Neural crest cell (in vitro differentiated cells): ENCODE results near the gene ASB5. TPM values are rescaled to one million over a fixed set of nuclear protein-coding genes. Genes with fewer than 3 reads are reported as not detected.
"Not testable (repeated sequence)": the region's sequence is repeated elsewhere in the genome, so short reads cannot be mapped to it uniquely, and the experiment has no call there.

Experiments used
- DNase-seq: peaks from one replicate; pipeline ENCODE4 v3.0.0; 2021; ENCODE audit warnings: low read depth, mixed read lengths, low spot score
- H3K27ac Mint-ChIP-seq: one replicate; pipeline ENCODE4 v1.8.0; 2021; ENCODE audit warnings: mild to moderate bottlenecking, mixed read lengths; ENCODE audit not compliant: unreplicated experiment
- H3K27me3 Mint-ChIP-seq: 2 replicates; pipeline ENCODE4 v1.8.0; 2021; ENCODE audit warnings: low read depth, mild to moderate bottlenecking, mixed read lengths
- H3K36me3 Mint-ChIP-seq: 2 replicates; pipeline ENCODE4 v1.8.0; 2021; ENCODE audit warnings: low read depth, mild to moderate bottlenecking, mixed read lengths
- H3K4me1 Mint-ChIP-seq: 2 replicates; pipeline ENCODE4 v1.8.0; 2021; ENCODE audit warnings: mixed read lengths
- H3K4me3 Mint-ChIP-seq: one replicate; pipeline ENCODE4 v1.8.0; 2021; ENCODE audit warnings: mild to moderate bottlenecking, mixed read lengths
- H3K9me3 Mint-ChIP-seq: 2 replicates; pipeline ENCODE4 v1.8.0; 2021; ENCODE audit warnings: mixed read lengths
- total RNA-seq: library from RNA; stranded (reverse); gene quantifications from 2 replicates; pipeline ENCODE4 v1.2.1, GENCODE V29; 2021
- TF ChIP-seq, protein P1 (sequence below): fragments of 200-600 bp; sonication (generic); conservative IDR thresholded peaks from 2 replicates; pipeline ENCODE4 v1.5.0; 2021; ENCODE audit warnings: antibody characterized with exemption, mild to moderate bottlenecking

The ASB5 gene
- total RNA-seq, 1 donor from 2014 or later, result not detected

DNA sequence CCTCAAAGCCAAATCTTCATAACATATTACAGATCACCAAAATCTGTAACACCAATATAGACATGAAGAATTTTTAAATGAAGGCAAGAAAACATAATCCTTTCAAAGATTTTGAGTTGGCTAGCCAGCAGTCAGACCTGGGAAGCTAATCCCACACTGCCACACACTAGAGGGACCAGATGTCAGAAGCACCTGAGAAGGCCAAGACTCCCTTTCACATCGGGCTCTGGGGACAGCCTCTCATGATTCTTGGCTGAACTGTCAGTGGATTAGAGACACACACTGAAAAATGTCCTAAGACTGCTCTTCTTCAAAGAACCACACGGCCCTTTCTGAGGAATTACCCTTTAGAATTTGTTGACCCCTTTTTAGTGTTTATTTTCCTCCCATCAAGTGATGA is 45.5 kb downstream of the ASB5 start:
- Mint-ChIP-seq H3K27ac (no peak overlapping the region), H3K4me1 (no peaks in the 10 kb centered on the region), H3K9me3 (no peaks in the 10 kb centered on the region), H3K27me3 (no peaks in the 10 kb centered on the region), H3K4me3 (no peak overlapping the region), H3K36me3 (no peaks in the 10 kb centered on the region)
- TF ChIP-seq, protein P1, sequence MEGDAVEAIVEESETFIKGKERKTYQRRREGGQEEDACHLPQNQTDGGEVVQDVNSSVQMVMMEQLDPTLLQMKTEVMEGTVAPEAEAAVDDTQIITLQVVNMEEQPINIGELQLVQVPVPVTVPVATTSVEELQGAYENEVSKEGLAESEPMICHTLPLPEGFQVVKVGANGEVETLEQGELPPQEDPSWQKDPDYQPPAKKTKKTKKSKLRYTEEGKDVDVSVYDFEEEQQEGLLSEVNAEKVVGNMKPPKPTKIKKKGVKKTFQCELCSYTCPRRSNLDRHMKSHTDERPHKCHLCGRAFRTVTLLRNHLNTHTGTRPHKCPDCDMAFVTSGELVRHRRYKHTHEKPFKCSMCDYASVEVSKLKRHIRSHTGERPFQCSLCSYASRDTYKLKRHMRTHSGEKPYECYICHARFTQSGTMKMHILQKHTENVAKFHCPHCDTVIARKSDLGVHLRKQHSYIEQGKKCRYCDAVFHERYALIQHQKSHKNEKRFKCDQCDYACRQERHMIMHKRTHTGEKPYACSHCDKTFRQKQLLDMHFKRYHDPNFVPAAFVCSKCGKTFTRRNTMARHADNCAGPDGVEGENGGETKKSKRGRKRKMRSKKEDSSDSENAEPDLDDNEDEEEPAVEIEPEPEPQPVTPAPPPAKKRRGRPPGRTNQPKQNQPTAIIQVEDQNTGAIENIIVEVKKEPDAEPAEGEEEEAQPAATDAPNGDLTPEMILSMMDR, result no peak
- no peak for DNase-seq

DNA sequence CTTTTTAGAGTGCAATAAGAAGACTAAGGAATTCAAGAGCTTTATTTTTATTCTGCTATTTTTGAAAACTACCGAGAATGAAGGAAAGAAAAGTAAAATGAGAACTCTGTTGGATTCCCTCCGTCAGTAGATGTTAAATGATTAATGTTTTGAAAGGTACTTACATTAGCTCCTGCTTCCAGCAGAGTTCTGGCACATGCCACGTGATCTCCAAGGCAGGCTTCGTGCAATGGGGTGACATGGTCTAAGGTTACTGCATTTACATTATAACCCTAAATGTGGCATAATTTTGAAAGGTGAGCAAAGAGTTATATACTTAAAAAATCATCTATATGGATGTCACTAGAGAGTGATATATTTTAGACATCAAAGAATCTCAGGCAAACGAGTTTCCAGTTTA is 46.9 kb downstream of the ASB5 start:
- no peaks in the 10 kb centered on the region for H3K4me1 Mint-ChIP-seq
- no peak overlapping the region for H3K27ac Mint-ChIP-seq
- TF ChIP-seq, protein P1, result no peak
- H3K27me3 Mint-ChIP-seq, result no peaks in the 10 kb centered on the region
- no peaks in the 10 kb centered on the region for H3K9me3 Mint-ChIP-seq
- no peak overlapping the region for H3K4me3 Mint-ChIP-seq
- DNase-seq, result no peak
- H3K36me3 Mint-ChIP-seq, result no peaks in the 10 kb centered on the region

DNA sequence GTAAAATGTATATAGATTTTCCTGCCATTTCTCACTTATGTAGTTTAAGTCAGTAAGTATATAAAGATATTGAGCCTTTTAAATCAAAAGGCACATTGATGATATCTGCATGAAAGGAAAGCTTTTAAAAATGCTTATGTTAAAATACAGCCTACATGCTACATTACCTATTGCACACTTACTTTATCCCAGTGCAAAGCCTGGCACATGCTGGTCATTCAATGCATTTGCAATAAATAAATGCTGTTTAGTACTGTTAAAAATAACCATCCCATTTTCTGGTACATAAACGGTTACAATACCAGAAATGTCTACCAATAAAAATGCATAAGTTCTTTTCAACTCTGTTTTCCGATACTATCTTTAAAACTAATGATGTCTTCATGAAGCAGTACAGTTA is 51.5 kb downstream of the ASB5 start:
- Mint-ChIP-seq H3K27me3 (no peaks in the 10 kb centered on the region), H3K27ac (no peak overlapping the region), H3K36me3 (no peaks in the 10 kb centered on the region), H3K4me3 (no peak overlapping the region), H3K9me3 (peaks cover 1% of the 10 kb centered on the region), H3K4me1 (no peaks in the 10 kb centered on the region)
- no peak for DNase-seq
- TF ChIP-seq, protein P1, result no peak

DNA sequence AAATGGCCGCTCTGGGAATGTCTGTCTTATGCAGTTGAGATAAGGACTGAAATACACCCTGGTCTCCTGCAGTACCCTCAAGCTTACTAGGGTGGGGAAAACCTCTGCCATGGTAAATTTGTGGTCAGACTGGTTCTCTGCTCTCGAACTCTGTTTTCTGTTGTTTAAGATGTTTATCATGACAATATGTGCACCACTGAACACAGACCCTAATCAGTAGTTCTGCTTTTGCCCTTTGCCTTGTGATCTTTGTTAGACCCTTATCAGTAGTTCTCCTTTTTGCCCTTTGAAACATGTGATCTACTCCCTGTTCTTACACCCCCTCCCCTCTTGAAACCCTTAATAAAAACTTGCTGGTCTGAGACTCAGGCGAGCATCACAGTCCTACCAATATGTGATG is 56.7 kb downstream of the ASB5 start:
- not testable (repeated sequence) for H3K4me3 Mint-ChIP-seq

DNA sequence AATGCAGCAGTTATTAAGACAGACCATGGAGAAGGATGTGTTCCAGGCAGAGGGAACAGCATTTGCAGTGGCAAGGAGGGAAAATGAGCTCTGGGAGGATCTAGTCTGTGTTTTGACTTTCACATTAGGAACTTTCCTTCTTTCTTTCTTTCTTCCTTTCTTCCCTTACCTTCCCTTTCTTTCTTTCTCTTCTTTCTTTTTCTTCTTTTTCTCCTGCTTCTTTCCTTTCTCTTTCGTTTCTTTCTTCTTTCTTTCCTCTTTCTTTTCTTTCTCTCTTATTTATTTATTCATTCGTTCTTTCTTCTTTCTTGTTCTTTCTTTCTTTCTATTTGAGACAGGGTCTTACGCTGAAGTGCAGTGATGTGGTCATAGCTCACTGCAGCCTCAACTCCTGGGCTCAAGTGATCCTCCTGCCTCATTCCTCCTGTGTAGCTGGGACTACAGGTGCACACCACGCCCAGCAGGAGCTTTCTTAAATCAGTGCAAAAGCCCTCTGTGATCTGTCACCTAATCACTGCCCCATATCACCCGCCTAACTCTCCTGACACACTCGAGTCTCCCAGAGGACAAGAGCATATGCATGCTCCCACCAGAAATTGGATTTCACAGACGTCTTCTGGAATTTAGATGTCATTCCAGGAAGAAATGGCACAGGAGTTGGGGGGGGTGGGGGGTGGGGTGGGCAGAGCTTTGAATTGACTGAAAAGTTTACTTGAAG is 58.3 kb downstream of the ASB5 start:
- Mint-ChIP-seq H3K4me1 (no peaks in the 10 kb centered on the region), H3K27me3 (peaks cover 2% of the 10 kb centered on the region), H3K36me3 (no peaks in the 10 kb centered on the region), H3K4me3 (no peak overlapping the region), H3K9me3 (peaks cover 3% of the 10 kb centered on the region), H3K27ac (no peak overlapping the region)
- TF ChIP-seq, protein P1, result no peak
- DNase-seq, result no peak

More for the DNA sequence above, 56.7 kb downstream of the ASB5 start:
- not testable (repeated sequence) for H3K9me3 Mint-ChIP-seq, H3K27me3 Mint-ChIP-seq, DNase-seq, H3K4me1 Mint-ChIP-seq, H3K36me3 Mint-ChIP-seq, H3K27ac Mint-ChIP-seq

DNA sequence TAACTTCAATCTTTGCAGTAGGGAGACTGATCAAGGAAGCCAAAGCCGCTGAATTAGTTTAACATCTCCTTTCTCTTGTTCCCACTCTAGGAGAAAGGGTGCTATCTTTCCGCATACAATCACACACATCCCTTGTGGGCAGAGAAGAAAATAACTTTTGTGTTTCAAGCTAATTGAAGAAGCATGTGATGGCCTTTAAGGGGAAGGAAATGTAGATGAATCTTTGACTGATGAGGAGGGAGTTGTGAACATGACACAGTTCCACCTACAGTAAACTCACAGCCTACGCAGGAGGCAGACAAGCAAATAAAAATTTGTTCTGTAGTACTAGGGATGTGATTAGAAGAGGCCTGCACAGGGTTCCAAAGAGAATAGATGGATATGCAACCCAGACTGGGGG is 58.9 kb downstream of the ASB5 start:
- H3K27me3 Mint-ChIP-seq, result peaks cover 2% of the 10 kb centered on the region
- peaks cover 3% of the 10 kb centered on the region for H3K9me3 Mint-ChIP-seq
- H3K4me1 Mint-ChIP-seq, result no peaks in the 10 kb centered on the region
- no peak for DNase-seq
- no peak overlapping the region for H3K27ac Mint-ChIP-seq
- TF ChIP-seq, protein P1, result no peak
- H3K4me3 Mint-ChIP-seq, result no peak overlapping the region
- H3K36me3 Mint-ChIP-seq, result no peaks in the 10 kb centered on the region
